GM18498 (cell line): ENCODE results near the gene EFEMP2.

Source experiments
- ATAC-seq: cut with Tn5 transposase; IDR thresholded peaks from one replicate; pipeline ENCODE4 v1.9.1; 2021; ENCODE audit warnings: mild to moderate bottlenecking, moderate library complexity; ENCODE audit not compliant: unreplicated experiment

The EFEMP2 gene

GRCh38 chr11:65872586-65873317, at the start of gene EFEMP2:
EFEMP2 (minus strand) TSS chr11:65872800; CDS start chr11:65872354, 446 bp downstream.
- no peak for ATAC-seq

GRCh38 chr11:65921876-65922275, 49.3 kb upstream of the EFEMP2 start:
- ATAC-seq, result no peak

DNA sequence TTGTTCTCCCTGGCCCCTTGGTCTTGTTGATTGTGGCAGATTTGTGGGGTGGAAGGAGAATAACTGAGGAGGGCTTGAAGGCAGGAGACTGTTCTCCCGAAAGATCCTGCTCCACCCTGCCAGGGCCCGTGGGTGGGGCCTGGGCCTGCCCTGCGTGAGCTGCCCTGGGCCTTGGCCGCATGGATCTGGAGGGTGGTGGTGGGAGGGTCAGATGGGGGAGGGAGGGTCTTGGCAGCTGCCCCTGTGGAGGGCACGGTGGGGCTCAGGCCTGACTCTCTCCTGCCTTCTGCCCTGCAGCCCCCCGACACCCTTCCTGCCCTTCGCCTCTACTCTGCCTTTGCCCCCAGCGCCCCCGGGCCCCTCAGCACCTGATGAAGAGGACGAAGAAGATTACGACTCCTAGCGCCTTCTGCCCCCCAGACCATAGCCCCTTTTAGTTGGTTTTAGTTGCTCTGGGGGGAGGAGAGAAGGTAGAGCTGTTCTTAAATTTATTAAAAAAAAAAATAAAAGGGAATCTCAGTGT, 48.5 kb upstream of the EFEMP2 start:
- ATAC-seq, result no peak

DNA sequence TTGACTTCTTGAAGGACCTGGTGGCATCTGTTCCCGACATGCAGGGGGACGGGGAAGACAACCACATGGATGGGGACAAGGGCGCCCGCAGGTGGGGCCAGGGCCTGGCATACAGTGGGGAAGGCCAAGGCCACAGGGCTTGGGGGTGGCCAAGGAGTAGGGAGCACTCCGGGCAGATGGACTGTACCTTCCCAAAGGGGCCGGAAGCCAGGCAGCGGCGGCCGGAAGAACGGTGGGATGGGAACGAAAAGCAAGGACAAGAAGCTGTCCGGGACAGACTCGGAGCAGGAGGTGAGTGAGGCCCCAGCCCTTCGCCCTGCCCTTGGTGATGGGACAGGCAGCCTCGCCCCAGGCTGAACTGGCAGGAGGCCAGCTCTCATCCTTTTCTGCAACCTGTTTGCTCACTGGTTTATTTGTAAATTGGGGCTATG, 47.8 kb upstream of the EFEMP2 start:
- no peak for ATAC-seq

DNA sequence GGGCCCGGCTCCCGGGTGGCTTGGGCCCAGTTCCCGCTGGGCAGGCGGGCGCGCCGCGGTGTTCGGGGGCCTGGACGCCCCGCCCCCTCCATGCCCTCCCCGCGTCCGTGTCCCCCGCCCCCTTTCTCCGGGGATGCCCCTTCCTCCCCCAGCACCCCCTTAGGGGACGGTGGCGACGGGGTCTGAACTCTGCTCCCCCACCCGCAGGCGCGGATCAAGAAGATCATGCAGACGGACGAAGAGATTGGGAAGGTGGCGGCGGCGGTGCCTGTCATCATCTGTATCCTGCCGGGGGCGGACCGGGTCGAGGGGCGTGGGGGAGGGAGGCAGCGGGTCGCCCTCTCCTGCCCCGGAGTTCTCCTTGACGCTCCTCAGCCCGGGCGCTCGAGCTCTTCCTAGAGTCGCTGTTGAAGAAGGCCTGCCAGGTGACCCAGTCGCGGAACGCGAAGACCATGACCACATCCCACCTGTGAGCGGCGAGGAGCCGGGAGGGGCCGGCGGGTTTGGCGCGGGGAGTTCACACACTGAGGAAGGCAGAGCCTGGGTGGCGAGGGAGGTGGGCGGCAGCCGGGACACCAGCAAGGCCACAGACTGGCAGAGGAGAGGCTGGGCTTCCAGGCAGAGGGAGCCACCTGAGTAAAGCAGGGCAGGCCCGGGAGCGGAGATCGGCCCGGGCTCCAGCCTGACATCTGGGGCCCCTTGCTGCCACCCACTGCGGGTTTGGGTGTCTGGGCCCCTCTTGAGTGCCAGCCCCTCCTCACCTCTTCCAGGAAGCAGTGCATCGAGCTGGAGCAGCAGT, 47.2 kb upstream of the EFEMP2 start:
- ATAC-seq, result peak; percentile 38

- peak; percentile 81 for ATAC-seq
Measured at GRCh38 chr11:65919141-65919572, 46.6 kb upstream of the EFEMP2 start, which contains the start of gene DRAP1. DRAP1 (plus strand) TSS chr11:65919426; CDS start chr11:65919502, 76 bp downstream.

GRCh38 chr11:65918211-65919140, 45.9 kb upstream of the EFEMP2 start, which contains the start of gene C11orf68:
C11orf68 (minus strand) TSS chr11:65919062; CDS start chr11:65919031, 31 bp downstream.
- peak; percentile 60 for ATAC-seq

DNA sequence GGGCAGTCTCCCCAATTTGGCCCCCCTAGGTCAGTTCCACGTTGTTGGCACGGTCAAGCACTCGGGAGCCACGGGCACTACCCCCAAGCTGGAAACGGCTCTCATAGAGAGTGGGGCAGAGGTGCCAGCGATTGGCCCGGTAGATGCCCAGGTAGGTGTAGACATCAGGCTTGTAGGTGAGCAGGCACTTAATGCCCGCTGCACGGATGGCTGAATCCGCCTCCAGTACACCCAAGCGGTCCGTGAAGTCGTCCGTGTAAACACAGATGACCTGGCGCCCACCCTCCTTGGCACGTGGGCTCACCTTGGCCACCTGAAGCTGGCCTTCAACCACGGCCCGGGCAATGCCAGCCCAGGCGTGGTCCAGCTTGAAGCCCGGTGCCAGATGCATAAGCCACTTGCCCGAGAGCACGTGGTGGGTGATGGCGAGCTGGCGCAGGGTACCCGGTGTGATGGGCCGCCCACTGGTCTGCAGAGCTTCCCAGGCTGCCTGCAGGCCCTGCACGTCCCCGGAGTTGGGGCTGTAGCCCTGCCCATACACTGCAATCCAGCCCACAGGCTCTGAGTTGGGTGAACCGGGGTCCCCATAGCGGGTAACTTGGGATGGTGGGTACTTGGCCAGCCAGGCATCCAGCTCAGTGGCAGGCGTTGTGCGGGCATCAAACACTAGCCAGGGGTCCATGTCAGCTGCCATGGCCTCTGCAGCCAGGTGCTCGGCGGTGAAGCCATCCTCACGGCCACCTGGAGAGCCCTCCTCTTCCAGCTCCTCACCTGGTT, 45.0 kb upstream of the EFEMP2 start:
- ATAC-seq, result no peak

DNA sequence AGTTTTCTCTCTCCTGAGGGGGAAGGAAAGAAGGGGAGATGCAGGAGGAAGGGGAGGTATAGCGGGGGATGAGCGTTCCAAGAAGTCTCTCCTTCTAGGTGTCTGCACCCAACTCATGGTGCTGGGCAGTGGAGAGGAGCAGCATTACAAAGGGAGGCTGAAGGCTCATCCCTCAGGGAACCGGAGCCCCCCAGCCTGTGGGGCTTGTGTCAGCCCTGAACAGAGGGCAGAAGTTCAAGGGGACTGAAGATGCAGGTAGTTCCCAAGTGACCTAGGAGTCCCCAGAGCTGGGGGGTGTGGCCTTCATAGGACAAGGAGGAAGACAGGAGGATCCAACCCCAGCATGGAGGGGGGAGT, 44.5 kb upstream of the EFEMP2 start:
- no peak for ATAC-seq

GRCh38 chr11:65916391-65916790, 43.8 kb upstream of the EFEMP2 start:
- ATAC-seq, result no peak

GRCh38 chr11:65915821-65916251, 43.2 kb upstream of the EFEMP2 start:
- ATAC-seq, result no peak

DNA sequence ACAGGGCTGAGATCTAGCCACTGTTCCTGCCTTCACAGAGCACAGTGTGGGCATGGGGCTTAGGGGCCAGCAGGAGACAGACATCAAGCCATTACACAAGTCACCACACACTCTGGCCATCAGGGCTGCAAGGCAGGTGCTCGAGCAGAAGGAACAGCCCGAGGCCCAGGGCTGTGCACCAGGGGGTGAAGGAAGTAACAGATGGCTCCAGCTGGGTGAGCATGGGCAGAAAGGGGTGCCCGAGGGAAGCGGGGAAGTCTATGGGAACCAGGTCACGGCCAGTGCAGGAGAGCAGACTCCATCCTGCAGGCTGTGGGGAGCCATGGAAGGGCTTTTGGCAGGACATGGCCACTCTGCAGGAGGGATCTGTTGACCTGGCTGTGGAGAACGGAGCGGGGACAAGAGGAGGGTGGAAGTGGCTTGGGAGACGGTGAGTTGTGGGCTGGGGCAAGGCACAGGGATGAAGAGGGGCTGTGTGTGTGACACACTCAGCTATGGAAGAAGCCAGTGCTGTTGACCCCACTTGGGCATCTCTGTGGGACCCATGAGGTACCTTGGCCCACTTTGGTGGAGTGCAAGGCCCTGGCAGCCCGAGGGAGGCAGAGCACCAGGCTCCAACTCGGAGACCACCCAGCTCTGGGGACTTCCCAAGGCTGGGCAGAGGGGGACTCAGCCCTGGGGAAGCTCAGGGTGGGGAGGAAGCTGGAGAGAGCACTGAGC, 42.7 kb upstream of the EFEMP2 start:
- no peak for ATAC-seq

DNA sequence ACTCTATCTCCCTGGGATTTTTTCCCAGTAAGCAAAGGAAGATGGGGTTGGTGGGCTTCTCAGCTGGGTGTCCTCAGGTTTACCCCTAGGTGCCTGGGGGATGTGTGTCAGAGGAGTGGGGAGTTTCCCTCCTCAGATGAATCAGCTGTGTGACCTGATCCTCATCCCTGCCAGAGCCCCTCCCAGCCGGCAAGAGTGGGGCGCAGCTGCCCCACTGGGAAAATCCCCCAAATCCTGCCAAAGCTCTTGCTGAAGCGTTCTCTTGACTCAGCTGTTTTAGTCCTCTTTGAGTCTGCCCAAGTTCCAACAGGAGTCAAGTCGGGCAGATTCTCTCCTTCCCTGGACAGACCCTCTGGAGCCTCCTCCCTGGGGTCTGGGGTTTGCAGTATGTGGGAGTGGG, 40.2 kb upstream of the EFEMP2 start:
- no peak for ATAC-seq

- no peak for ATAC-seq
Measured at GRCh38 chr11:65911682-65912568, 39.3 kb upstream of the EFEMP2 start.

DNA sequence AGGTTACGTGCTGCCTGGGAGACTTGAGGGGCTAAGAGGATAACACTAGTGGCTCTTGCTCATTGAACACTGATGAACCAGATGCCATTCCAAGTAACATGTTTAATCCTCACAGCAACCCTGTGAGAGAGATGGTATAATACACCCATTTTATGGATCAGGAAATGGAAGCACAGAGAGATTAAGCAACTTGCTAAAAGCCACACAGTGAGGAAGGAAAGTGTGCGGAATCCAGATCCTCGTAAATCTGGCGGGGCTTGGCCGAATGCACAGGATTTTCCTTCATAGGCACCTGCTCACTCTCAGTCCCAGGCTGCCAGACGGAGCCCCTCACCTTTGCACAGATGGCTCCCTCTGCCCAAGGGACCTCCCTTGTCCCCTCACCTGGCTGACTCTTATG, 35.3 kb upstream of the EFEMP2 start:
- ATAC-seq, result no peak

DNA sequence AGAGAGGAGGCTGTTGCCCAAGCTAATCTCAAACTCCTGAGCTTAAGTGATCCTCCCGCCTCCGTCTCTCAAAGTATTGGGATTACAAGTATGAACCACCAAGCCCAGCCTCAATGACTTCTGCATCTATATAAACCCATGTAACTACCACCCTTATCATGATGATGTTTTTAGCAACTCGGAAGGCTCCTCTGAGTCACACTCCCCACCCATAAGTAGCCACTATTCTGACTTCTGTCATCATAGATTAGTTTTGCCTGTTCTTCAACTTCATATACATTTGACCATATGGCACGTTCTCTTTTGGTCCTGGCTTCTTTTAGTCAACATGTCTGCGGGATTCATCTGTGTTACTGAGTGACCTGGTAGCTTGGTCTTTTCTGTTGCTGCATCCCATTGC, 34.0 kb upstream of the EFEMP2 start:
- ATAC-seq, result no peak

DNA sequence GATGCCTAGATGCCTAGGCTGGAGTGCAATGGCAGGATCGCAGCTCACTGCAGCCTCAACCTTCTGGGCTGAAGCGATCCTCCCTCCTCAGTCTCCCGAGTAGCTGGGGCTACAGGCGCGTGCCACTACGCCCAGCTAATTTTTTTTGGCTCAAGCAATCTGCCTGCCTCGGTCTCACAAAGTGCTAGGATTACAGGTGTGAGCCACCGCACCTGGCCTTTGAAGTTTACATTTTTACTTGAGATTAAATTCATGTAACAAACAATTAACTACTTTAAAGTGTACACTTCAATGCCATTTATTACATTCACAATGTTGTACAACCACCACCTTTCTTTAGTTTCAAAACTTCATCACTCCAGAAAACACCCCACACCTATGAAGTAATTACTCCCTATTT, 31.1 kb upstream of the EFEMP2 start:
- no peak for ATAC-seq

DNA sequence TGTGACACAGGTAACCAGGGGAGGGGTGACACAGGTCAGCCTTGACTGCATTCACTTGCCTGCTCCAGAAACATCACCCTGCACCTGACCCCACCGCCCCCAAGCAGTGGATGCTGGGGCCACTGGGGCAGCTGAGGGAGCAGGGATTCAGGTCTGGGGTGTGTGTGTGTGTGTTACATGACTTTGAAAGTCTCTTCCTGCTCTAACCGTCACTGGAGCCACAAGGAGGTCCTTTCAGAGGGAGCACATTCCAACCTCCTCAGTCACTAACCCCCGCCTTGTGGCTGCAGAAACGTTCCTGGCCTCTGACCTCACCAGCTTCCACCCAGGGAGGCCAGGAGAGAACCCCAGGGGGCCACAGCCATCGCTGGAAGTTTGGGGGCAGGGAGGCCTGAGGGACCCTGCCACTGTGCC, 30.5 kb upstream of the EFEMP2 start:
- ATAC-seq, result no peak
